ENCODE measurements around the gene ABCA1. TPM values are rescaled to one million over a fixed set of nuclear protein-coding genes. Genes with fewer than 3 reads are reported as not detected.

ABCA1 gene
- total and polyA plus RNA-seq, 2 of the 13 experiments (the other 11 are each of a cell fraction or from before 2014, with no cell fraction given) = 26.8 to 63.8 TPM

DNA sequence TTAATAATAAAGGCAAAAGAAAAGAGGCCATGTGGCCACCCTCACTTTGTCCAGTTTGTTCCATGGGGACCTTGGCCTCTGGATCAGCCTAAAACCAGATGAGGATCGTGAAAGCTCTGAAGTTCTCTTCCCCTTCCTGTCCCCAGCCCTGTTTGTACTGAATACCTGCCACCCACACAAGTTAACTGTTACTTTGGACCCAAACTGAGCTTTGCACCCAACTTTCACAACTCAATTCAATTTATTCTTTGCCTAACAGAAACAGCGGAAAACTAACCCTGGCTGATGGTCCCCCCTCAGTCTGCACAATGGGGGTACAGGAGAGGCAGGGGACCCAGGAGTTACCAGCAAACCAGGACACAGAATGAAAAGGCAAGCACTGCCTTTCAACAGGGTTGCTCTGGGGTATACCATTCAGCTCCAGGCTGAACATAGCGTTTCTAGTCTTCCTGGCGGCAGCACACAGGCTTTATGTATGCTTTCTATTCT lies 28.2 kb downstream of the ABCA1 start (continued):
- TF ChIP-seq MLXIP (CRISPR knock-in tag; IDR thresholded peaks at IDR 0.05; ENCODE audit: borderline replicate concordance) = no peak
- peak; percentile 63 for TF ChIP-seq NR2F6 (IDR thresholded peaks at IDR 0.05)
- TF ChIP-seq NR2F6 (CRISPR knock-in tag; IDR thresholded peaks at IDR 0.05) = peak; percentile 79
- TF ChIP-seq ZNF777 (CRISPR knock-in tag; IDR thresholded peaks at IDR 0.05) = no peak; the same call in 1 of the 2 replicates
- TF ChIP-seq SIX4 (CRISPR knock-in tag; IDR thresholded peaks at IDR 0.05) = peak; percentile 47; the same call in 1 of the 2 replicates
- TF ChIP-seq ZNF770 (CRISPR knock-in tag; IDR thresholded peaks at IDR 0.05) = 0 out of 2 replicates have a peak, but pooled peaks have one; percentile 16
- peak; percentile 60; the same call in 1 of the 2 replicates for TF ChIP-seq ZBTB20 (CRISPR knock-in tag; IDR thresholded peaks at IDR 0.05; ENCODE audit: borderline replicate concordance, low read depth)
- no peak for TF ChIP-seq TGIF2 (CRISPR knock-in tag; IDR thresholded peaks at IDR 0.05)
- no peak for TF ChIP-seq ZNF773 (CRISPR knock-in tag; IDR thresholded peaks at IDR 0.05; ENCODE audit: borderline replicate concordance)
- peak; percentile 87 for TF ChIP-seq ZNF264 (CRISPR knock-in tag; IDR thresholded peaks at IDR 0.05)
- peak; percentile 83; the same call in 1 of the 2 replicates for TF ChIP-seq GATA4 (IDR thresholded peaks at IDR 0.05; ENCODE audit: borderline replicate concordance, low read depth)
- no peak for TF ChIP-seq BRF2 (CRISPR knock-in tag; IDR thresholded peaks at IDR 0.05)
- TF ChIP-seq, protein P1, sequence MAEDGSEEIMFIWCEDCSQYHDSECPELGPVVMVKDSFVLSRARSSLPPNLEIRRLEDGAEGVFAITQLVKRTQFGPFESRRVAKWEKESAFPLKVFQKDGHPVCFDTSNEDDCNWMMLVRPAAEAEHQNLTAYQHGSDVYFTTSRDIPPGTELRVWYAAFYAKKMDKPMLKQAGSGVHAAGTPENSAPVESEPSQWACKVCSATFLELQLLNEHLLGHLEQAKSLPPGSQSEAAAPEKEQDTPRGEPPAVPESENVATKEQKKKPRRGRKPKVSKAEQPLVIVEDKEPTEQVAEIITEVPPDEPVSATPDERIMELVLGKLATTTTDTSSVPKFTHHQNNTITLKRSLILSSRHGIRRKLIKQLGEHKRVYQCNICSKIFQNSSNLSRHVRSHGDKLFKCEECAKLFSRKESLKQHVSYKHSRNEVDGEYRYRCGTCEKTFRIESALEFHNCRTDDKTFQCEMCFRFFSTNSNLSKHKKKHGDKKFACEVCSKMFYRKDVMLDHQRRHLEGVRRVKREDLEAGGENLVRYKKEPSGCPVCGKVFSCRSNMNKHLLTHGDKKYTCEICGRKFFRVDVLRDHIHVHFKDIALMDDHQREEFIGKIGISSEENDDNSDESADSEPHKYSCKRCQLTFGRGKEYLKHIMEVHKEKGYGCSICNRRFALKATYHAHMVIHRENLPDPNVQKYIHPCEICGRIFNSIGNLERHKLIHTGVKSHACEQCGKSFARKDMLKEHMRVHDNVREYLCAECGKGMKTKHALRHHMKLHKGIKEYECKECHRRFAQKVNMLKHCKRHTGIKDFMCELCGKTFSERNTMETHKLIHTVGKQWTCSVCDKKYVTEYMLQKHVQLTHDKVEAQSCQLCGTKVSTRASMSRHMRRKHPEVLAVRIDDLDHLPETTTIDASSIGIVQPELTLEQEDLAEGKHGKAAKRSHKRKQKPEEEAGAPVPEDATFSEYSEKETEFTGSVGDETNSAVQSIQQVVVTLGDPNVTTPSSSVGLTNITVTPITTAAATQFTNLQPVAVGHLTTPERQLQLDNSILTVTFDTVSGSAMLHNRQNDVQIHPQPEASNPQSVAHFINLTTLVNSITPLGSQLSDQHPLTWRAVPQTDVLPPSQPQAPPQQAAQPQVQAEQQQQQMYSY (CRISPR knock-in tag; IDR thresholded peaks at IDR 0.05) = peak; percentile 62; the same call in 1 of the 2 replicates
- TF ChIP-seq ZNF652 (CRISPR knock-in tag; IDR thresholded peaks at IDR 0.05; ENCODE audit: borderline replicate concordance, low read depth) = peak; percentile 59; the same call in 1 of the 2 replicates
- TF ChIP-seq NFKBIZ (CRISPR knock-in tag; IDR thresholded peaks at IDR 0.05) = 0 out of 2 replicates have a peak, but pooled peaks have one; percentile 32
- TF ChIP-seq, protein P2, sequence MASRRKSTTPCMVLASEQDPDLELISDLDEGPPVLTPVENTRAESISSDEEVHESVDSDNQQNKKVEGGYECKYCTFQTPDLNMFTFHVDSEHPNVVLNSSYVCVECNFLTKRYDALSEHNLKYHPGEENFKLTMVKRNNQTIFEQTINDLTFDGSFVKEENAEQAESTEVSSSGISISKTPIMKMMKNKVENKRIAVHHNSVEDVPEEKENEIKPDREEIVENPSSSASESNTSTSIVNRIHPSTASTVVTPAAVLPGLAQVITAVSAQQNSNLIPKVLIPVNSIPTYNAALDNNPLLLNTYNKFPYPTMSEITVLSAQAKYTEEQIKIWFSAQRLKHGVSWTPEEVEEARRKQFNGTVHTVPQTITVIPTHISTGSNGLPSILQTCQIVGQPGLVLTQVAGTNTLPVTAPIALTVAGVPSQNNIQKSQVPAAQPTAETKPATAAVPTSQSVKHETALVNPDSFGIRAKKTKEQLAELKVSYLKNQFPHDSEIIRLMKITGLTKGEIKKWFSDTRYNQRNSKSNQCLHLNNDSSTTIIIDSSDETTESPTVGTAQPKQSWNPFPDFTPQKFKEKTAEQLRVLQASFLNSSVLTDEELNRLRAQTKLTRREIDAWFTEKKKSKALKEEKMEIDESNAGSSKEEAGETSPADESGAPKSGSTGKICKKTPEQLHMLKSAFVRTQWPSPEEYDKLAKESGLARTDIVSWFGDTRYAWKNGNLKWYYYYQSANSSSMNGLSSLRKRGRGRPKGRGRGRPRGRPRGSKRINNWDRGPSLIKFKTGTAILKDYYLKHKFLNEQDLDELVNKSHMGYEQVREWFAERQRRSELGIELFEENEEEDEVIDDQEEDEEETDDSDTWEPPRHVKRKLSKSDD (CRISPR knock-in tag; IDR thresholded peaks at IDR 0.05; ENCODE audit: low read depth) = peak; percentile 41
